Endothelial cell of hepatic sinusoid (primary cell): ENCODE results near the gene VSIG1.

Experiments used
- in situ Hi-C: cut with HindIII; loops from 2 replicates; pipeline ENCODE4 v1.10.0; 2017; ENCODE audit warnings: low sequenced_read_pairs

The VSIG1 gene

DNA sequence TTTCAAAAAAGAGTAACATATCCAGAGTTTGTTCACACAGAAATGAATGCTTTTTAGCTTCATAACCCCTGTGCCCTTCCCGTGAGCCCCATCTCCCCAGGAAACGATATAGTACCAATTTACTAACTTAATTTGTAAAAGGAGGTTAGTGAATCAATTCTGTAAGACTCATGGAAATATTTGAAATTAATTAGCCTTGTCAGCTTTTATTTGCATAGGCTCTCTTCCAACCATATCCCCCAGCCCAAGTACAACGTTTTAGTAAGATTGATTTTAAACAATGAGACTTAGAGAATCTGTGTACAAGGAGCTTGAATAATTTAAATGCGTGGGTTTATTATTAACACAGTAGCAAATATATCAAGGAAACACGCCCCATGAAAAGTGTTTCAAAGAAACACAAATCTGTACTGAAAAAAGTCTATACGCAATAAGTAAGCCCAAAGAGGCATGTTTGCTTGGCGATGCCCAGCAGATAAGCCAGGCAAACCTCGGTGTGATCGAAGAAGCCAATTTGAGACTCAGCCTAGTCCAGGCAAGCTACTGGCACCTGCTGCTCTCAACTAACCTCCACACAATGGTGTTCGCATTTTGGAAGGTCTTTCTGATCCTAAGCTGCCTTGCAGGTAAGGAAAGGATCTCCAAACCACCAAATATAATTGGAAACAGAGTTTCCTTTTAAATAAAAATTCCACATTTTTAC is at the start of gene VSIG1:
TSS of gene VSIG1 (plus strand) at position 512 of the 703 bp plus-strand sequence. CDS start at position 578, 66 bp downstream.
- in situ Hi-C loops = no loop called here

DNA sequence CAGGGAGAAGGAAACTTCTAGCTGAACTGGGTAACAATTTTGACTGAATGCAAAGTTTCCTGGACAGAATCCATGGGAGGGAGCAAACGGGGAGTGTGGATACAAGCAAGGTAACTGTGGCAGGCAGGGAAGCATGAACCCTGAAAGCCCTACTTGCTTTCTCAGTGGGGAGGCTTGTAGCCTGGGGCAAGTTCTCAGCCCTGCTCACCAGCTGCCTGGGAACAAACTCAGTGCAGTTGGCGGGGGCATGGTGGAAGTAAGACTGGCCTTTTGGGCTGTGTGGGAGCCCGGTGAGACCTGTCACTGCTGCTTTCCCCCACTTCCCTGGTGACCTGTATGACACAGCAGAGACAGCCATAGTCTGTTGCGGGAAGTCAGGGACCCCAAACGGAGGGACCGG is 48.7 kb upstream of the VSIG1 start:
- in situ Hi-C loops = no loop called here

DNA sequence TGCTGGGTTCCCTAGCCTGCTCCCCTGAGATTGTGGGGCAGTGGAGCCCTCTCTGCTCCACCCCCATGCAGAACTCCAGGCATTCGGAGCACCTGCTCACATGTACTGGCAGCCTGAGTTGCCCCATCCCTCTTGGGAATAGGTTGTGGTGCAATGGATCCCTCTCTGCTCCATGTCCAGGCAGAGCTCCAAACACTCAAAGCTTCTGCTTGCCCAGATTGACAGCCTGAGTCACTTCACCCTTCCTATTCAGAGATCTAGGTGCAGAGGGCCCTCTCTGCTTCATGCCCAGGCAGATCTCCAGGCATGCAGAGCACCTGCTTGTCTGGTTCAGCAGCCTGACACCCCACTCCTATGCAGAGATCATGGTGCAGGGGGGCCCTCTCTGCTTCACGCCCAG is 44.1 kb upstream of the VSIG1 start:
- in situ Hi-C loops = loop anchor here (5.0 kb wide), 1 partner anchor 72 kb away; no protein-coding TSS in a partner anchor

DNA sequence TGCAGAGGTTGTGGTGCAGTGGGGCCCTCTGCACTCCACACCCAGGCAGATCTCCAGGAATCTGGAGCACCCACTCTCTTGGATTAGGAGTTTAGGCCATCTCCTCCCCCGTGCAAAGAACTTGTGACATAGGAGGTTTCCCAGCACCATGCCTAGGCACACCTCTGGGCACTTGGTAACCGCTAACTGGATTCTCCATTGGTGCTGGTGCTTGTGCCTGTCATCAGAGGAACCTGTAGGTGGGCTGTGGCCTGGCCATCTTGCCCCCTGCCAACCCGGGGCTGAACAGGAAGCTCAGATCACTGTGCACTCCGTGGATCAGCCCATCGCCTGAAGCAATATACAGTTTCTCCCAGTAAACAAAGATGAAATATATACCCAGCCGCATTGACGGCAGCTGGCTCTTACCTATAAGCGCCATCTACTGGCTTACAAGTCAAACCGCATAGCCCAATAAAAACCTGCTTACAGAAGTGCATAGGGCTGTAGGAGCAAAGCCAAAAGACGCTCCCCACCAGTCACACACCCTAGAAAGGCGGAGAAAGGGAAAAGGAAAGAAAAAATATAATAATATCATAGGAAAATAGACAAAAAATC is 43.5 kb upstream of the VSIG1 start:
- in situ Hi-C loops = loop anchor here (5.0 kb wide), 1 partner anchor 71 kb away; no protein-coding TSS in a partner anchor

DNA sequence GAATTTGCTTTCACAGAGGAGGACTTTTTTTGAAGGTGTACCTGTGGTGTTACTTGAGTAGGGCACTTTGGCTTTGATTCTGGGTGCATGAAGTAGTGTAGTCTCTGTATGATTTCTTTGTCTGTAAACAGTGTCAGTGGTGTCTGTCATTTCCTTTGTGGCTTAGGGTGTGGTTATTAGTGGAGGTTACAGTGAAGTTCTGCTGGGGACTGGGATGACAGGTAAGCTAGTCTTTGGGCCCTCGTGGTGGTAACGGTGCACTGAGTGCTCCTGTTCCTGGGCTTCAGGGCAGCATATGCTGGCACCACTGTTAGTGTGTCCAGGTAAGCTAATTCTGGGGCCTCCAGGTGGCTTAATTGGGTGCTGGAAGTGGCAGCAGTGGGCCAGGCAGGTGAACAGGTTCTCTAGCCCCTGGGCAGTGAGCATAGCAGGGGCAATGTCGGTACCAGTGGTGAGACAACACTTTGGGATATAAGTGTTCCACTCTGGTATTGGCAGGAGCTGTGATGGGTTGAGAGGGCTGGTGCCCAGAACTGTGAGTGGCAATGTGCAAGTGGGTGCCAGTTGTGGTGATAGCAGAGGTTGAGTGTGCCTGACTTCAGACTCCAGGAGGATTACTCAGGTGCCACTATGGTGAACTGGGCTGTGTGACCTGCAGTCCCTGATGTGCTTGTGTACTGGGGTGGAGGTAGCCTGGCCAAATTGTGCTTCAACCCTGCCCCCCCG is 26.0 kb upstream of the VSIG1 start:
- in situ Hi-C loops = no loop called here

DNA sequence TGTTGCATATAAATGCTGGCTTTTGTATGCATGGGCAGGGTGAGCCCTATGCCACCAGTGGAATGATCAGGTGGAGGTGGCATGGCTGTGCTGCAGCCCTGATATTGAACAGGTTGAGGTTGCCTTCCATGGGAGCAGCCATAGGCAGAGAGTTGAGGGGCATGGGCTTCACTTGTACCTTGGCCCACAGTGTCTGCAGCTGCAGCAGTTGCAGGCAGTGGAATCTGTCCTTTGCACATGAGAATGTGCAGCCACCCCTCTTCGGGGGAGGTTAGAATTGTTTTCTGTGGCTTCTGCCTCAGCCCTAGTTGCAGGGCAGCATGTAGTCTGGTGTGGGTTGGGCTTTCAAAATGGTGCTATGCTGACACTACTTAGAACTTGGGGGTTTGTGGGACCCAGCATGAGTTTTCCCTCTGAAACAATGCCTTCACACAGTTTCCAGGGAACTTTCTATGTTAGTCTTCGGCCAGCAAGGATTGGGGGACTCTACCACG is 25.4 kb upstream of the VSIG1 start:
- in situ Hi-C loops = no loop called here

DNA sequence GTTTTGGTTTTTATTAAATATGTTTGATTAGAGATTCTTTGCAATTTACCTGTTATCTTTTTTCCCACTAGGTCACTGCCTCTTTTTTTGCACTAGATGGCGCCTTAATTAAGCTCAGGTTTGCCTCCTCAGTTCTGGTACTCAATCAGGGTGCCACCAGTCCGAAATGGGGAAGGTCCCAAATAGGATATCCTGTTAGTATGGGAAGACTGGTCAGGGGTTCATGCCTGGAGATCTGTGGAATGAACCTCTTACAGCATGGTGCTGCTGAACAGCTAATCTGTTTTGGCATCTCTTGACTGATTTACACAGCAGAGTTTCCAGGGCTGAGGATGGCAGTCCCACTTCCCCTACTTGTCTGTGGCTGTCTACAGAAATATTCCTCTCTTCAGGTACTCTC is 24.2 kb upstream of the VSIG1 start:
- in situ Hi-C loops = no loop called here

DNA sequence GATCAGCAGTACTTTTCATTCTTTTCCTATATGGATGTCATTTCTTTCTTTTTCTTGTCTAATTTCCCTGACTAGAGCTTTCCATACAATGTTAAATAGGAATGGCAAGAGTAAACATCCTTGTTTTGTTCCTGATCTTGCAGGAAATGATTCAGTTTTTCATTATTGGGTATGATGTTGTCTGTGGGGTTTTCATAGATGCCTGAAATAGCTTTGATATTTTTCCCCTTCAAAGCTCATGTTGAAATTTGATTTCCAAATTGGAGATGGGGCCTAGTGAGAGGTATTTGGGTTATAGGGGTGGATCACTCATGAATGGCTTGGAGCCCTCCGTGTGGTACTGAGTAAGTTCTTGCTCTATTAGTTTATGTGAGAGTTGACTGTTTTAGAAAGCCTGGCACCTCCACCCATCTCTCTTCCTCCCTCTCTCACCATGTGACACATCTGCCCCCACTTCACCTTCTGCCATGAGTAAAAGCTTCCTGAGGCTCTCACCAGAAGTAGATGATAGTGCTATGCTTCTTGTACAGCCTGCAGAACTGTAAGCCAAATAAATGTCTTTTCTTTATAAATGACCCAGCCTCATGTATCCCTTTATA is 22.3 kb upstream of the VSIG1 start:
- in situ Hi-C loops = no loop called here

DNA sequence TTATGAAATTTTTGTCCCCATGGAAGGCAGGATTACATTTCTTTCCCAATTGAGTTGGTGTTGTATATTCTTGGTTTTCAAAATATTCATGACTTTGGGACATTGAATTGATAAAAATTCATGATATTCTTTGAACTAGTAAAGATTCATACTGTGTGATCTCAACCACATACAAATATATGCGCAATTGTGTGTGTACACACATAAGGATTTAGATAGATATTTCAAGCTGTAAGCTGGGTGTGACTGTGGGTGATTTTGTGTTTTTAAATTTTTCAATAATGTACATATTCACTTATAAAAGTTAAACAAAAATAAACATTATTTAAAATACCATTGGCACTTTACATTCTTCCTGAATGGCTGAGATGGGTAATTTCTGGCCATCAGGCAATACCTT is 19.5 kb upstream of the VSIG1 start:
- in situ Hi-C loops = no loop called here

DNA sequence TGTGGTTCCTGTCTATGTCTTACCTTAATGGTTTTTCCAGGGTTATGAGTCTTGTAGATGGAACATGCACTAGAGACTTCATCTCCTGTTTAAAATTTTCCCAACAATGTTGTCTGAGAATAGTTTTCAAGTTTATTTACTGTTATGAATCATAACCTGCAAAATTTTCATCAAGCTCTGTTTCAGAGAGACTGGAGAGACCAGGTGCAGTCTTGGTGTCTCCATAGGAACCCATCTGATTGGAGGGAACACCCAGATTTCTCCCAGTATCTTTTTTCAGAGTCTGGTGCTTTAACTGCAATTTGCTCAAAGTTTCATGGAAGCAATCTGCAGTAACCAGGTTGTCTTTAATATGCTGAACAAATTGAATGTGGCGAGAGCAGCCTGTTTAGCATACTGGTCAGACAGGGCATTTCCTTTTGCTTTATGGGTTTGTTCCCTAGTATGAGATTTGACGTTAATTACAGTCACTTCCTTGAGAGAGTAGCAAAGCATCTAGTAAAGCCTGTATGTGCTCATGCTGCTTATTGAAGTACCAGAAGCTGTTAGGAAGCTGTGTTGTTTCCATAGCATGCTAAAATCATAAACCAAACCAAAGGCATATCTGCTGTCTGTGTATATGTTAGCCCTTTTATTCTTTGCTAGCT is 18.8 kb upstream of the VSIG1 start:
- in situ Hi-C loops = no loop called here

DNA sequence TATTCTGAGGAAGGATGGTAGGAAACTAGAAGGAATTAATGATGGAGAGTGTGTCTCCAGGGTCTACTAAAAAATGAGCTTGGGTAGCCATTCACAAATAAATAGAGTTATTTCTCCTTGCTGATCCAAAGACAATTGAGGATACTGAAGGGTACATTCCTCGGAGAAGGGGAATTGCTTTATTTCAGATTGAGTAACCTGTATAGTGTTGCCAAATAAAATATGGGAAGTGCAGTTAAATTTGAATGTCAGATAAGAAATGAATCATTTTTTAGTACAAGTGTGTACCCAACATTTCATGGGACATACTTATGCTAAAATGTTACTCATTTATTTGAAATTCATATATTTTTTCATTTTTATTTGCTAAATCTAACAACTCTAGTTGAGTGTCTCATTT is 16.0 kb upstream of the VSIG1 start:
- in situ Hi-C loops = no loop called here

DNA sequence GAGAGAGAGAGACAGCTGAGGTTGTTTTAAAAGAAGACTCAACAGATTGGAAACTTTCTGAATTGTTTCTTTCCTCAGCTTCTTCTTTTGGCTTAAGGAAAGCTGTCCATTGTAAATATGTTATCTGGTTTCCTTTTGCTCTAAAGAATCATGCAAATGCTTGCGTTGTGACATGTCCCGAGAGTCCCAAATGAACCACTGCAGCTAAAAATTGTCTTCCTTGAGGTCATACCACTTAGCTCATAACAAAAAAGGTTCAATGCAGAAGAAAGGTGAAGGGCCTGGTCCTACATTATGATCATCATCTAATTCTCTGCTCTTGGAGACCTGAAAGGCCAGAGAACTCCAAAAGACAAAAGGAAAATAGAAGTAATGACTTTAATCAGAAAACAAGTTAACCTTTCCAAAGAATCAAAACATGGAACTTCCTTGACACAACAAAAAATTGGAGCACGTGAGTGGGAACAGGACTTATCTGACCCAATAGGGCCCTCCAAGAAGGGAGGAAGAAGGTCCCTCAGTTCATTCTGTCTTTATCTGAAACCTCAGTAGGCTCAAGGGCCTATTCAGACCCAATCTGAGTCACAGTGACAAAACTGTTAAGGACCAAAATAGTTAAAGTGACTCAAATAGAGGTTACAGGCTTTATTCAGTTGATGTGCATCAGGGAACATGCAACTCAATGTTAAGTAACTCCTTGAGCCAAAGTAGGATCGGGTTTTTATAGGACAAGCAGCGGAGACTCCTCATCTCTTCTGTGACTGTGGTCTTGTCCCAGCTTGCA is 14.7 kb upstream of the VSIG1 start:
- in situ Hi-C loops = no loop called here

DNA sequence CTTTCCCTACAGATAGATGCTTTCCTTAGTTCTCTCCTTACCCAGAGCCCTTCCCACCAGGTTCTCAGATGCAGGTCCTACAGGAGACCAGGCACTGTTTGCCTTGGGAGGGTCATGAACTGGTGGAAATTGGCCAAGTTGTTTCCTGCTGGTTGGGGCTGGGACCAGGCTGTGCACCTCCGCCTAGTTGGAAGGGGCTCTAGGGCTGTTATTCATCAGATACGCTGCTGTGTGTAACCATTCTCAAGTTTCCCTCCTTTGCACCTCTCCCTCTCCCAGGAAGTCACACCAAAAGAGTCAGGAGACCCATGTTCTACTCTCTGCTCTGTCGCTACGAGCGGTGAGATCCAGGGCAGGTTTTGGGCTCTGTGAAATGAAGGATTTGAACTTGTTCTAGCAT is 11.9 kb upstream of the VSIG1 start:
- in situ Hi-C loops = no loop called here

DNA sequence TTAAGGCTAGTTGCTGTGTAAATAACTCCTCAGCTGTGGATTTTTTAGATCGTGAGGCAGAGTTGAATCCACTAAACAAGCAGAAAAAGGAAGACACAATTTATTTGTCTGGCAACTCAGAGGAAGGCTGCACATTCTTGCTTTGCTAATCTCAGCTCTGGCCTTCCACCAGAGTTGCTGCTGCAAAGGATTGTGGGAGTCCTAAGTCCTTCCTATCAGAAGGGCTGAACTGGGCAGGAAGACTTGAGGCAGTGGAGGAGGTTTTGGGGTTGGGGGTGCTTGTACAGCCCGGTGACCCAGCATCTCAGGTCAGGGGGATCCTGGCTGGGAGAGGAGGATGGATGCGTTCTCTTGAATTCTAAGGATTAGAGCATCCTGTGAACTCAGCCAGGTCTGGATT is 11.0 kb upstream of the VSIG1 start:
- in situ Hi-C loops = no loop called here

DNA sequence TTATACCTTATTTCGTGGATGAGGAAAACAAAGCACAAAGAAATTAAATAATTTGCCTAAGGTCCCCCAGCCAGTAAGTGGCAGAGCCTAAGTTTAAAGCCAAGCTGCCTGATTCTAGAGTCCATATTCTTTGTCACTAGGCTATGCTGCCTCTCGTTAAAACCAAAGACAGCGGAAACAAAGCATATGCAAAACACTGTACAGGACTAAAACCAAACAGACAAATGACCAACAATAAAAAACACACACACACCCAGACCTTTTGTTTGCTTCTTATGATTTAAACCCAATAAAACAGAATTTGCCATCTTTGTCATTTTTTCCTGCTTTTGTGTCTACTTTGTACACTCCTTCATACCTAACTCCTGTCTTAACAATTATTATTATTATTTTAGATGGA is 10.1 kb upstream of the VSIG1 start:
- in situ Hi-C loops = no loop called here

DNA sequence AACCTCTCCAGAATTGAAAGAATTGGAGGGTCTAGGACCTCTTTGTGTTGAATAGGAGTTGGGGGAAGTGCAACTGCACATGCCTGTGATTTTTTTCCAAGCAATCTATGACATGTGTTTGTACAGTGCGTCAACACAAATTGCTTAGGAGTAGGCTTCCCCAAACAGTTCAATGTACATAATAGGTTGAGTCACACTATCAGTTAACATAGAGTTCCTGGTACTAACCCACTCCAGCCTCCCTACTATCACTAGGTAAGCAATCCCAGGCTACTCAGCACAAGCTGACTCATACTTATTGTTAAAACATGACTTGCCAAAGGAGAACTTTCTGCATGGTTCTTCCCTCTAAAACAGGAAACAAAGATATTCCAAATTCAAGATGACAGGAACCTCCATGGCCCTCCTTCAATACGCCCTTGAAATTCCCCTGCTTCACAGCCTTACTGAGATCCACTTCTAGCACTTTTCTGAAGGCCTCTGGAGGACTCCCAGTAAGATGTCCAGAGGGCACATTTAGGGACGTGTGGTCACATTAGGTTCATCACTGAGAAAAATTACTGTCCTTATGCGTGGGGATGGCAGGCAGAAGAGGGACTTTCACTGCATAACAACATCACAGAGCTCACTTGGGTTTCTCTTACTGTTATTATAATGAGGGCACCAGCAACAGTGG is 8.4 kb upstream of the VSIG1 start:
- in situ Hi-C loops = no loop called here

DNA sequence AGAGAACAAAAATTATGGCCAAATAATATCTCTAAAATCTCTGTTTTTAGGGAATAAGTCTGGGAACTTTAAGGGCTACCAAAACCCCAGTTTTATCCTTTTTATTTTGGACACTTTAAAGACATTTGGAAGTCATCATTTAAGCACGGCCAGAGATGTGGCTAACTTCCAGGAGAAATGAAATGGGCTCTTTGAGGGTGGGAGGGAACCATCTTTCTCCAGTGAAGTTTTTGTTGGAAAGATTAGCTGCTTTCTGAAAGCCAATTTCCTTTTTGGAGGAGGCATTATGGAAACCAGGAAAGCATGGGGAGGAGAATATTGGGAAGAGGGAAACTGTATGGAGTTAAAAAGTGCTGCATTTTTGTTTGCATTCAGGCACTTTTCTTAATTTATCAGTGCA is 4.8 kb downstream of the VSIG1 start:
- in situ Hi-C loops = no loop called here

DNA sequence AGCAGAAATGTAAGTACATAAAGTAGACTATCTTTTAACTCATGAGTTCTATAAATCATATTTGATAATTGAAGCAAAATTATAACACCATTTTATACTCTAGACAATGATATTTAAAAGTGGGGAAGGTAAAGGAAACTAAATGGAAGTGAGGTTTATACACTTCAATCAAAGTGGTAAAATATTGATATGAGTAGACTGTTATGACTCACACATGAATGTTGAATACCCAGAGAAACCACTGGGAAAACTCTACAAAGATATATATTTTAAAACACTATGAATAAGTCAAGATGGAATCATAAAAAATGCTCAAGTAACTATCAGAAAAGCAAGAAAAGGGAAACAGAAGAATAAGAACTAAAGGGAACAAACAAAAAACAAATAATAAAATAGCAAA is 8.4 kb downstream of the VSIG1 start:
- in situ Hi-C loops = no loop called here

DNA sequence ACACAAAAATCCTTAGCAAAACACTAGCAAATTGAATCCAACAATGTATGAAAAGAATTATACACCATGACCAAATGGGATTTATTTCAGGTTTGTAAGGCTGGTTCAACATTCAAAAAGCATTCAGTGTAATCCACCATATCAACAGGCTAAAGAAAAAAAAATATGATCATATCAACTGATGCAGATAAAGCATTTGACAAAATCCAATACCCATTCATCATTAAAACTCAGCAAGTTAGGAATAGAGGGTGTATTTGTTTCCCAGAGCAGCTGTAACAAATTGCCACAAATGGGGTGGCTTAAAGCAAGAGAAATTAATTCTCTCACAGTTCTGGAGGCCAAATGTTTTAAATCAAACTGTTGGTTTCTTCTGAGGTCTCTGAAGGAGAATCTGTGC is 10.7 kb downstream of the VSIG1 start:
- in situ Hi-C loops = no loop called here

DNA sequence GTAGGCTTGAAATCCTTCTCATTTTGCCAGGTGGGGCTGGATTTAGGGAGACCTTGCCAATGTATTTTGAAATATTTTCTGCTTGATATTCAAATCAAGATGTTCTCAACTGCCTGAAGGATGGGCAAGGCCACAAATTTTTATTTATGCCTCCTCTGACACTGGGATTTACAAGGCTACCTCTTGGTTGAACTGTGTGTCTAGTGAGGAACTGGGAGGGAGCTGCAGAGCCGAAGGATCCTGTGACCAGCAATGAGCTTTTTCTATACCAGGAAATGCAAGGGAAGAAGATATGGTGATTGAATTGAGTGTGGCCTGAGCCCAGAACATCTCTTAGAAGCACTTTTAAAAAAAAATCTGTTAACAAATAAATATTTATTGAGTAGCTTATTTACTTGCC is 14.9 kb downstream of the VSIG1 start:
- in situ Hi-C loops = no loop called here
